ENCODE data around the gene NPB.

Gene NPB

GRCh38 chr17:81927653-81928543, 25.9 kb downstream of the NPB start, which contains the start of gene MAFG:
Gene MAFG, minus strand, starts transcription at chr17:81927735. Its CDS starts 4,550 bp downstream, at chr17:81923185.
- DNase-seq (ENCODE audit: insufficient read length, low spot score) (peak; percentile 92), FAIRE-seq (no peak)
- peak; percentile 32; the same call in 1 of the 2 replicates for TF ChIP-seq POLR2A (IDR thresholded peaks at IDR 0.05; ENCODE audit: low read depth, low read length)

GRCh38 chr17:81928544-81929252, 26.7 kb downstream of the NPB start:
- DNase-seq (ENCODE audit: insufficient read length, low spot score) (no peak), FAIRE-seq (no peak)
- TF ChIP-seq POLR2A (IDR thresholded peaks at IDR 0.05; ENCODE audit: low read depth, low read length), result no peak; the same call in 1 of the 2 replicates

GRCh38 chr17:81929253-81930141, 27.5 kb downstream of the NPB start:
- no peak for DNase-seq (ENCODE audit: insufficient read length, low spot score)
- TF ChIP-seq POLR2A (IDR thresholded peaks at IDR 0.05; ENCODE audit: low read depth, low read length), result no peak
- FAIRE-seq, result no peak

GRCh38 chr17:81930142-81931125, 28.4 kb downstream of the NPB start:
- no peak for FAIRE-seq
- peak; percentile 51 for DNase-seq (ENCODE audit: insufficient read length, low spot score)
- TF ChIP-seq POLR2A (IDR thresholded peaks at IDR 0.05; ENCODE audit: low read depth, low read length), result no peak

GRCh38 chr17:81931189-81931556, 29.1 kb downstream of the NPB start:
- TF ChIP-seq POLR2A (IDR thresholded peaks at IDR 0.05; ENCODE audit: low read depth, low read length), result no peak
- FAIRE-seq, result no peak
- no peak for DNase-seq (ENCODE audit: insufficient read length, low spot score)

GRCh38 chr17:81931557-81932332, 29.7 kb downstream of the NPB start:
- no peak; the same call in 1 of the 2 replicates for TF ChIP-seq POLR2A (IDR thresholded peaks at IDR 0.05; ENCODE audit: low read depth, low read length)
- FAIRE-seq (no peak), DNase-seq (ENCODE audit: insufficient read length, low spot score) (no peak)

GRCh38 chr17:81932333-81932983, 30.4 kb downstream of the NPB start:
- DNase-seq (ENCODE audit: insufficient read length, low spot score) (no peak), FAIRE-seq (no peak)
- TF ChIP-seq POLR2A (IDR thresholded peaks at IDR 0.05; ENCODE audit: low read depth, low read length), result peak; percentile 8; the same call in 1 of the 2 replicates

- 0 out of 2 replicates have a peak, but pooled peaks have one; percentile 6 for TF ChIP-seq POLR2A (IDR thresholded peaks at IDR 0.05; ENCODE audit: low read depth, low read length)
- FAIRE-seq (no peak), DNase-seq (ENCODE audit: insufficient read length, low spot score) (no peak)
These were observed 31.2 kb downstream of the NPB start for GRCh38 chr17:81933178-81933699.

GRCh38 chr17:81934098-81934757, 32.2 kb downstream of the NPB start:
- DNase-seq (ENCODE audit: insufficient read length, low spot score) (no peak), FAIRE-seq (no peak)
- no peak for TF ChIP-seq POLR2A (IDR thresholded peaks at IDR 0.05; ENCODE audit: low read depth, low read length)

GRCh38 chr17:81934850-81935708, 33.0 kb downstream of the NPB start:
- no peak for FAIRE-seq
- no peak for TF ChIP-seq POLR2A (IDR thresholded peaks at IDR 0.05; ENCODE audit: low read depth, low read length)

More at GRCh38 chr17:81934850-81935708, 33.0 kb downstream of the NPB start:
- no peak for DNase-seq (ENCODE audit: insufficient read length, low spot score)

All from H54 (cell line).